CD4-positive, alpha-beta T cell treated with Interferon gamma for 1 hour (primary cell): ENCODE measurements around the gene TM2D1.
A peak's percentile ranks its signal among the peaks of the same experiment; 100 is the strongest.

ENCODE experiments used
- DNase-seq: peaks from one replicate; pipeline ENCODE4 v3.0.0-alpha.2; 2020

TM2D1 gene

GRCh38 chr1:61642475-61643232, 82.3 kb downstream of the TM2D1 start:
- no peak for DNase-seq

- DNase-seq: peak; percentile 51
Observed at GRCh38 chr1:61641578-61642336, 83.2 kb downstream of the TM2D1 start.

- peak; percentile 6 for DNase-seq
Observed at GRCh38 chr1:61640531-61641530, 84.1 kb downstream of the TM2D1 start.

- no peak for DNase-seq
Observed at GRCh38 chr1:61639608-61640336, 85.2 kb downstream of the TM2D1 start.

- DNase-seq: no peak
Observed at GRCh38 chr1:61638911-61639605, 85.9 kb downstream of the TM2D1 start.

GRCh38 chr1:61638296-61638695, 86.6 kb downstream of the TM2D1 start:
- DNase-seq: no peak

- DNase-seq: no peak
Observed at GRCh38 chr1:61637470-61637869, 87.5 kb downstream of the TM2D1 start.

- no peak for DNase-seq
Observed at GRCh38 chr1:61636814-61637213, 88.1 kb downstream of the TM2D1 start.

GRCh38 chr1:61636376-61636775, 88.6 kb downstream of the TM2D1 start:
- DNase-seq: no peak

- no peak for DNase-seq
Observed at GRCh38 chr1:61635557-61635956, 89.4 kb downstream of the TM2D1 start.

GRCh38 chr1:61631436-61631835, 93.5 kb downstream of the TM2D1 start:
- no peak for DNase-seq
